Stomach (tissue), 9 donors: ENCODE data around the gene CYTH2. TPM values are rescaled to one million over a fixed set of nuclear protein-coding genes. Genes with fewer than 3 reads are reported as not detected.
"Not testable (repeated sequence)": the region's sequence is repeated elsewhere in the genome, so short reads cannot be mapped to it uniquely, and the experiment has no call there.

ENCODE experiments used
- DNase-seq, 2 donors: peaks; one replicate each; pipeline versions ENCODE4 v3.0.0 to v3.0.0-alpha.2; 2013 to 2019
- H3K27ac ChIP-seq, 5 donors: fragments of 200-600 bp in 4 of 5; sonication (generic) in 4 of 5; one replicate each; pipeline ENCODE4 v1.5.1; 2013 to 2019; ENCODE audit warnings: mild to moderate bottlenecking in 1 of 5, moderate library complexity in 1 of 5
- H3K27me3 ChIP-seq, 3 donors: fragments of 200-600 bp; sonication (generic); one replicate each; pipeline ENCODE4 v1.5.1; 2017 to 2019; ENCODE audit warnings: mixed run types in 1 of 3
- H3K36me3 ChIP-seq, 4 donors: fragments of 200-600 bp; sonication (generic); 1 replicate in 3 of 4; 2 replicates in 1 of 4; pipeline ENCODE4 v1.5.1; 2016 to 2019
- H3K4me1 ChIP-seq, 4 donors: fragments of 200-600 bp; sonication (generic); one replicate each; pipeline ENCODE4 v1.5.1; 2016 to 2019
- H3K4me3 ChIP-seq, 4 donors: fragments of 200-600 bp; sonication (generic) in 3 of 4; one replicate each; pipeline ENCODE4 v1.5.1; 2016 to 2019; ENCODE audit warnings: mild to moderate bottlenecking in 1 of 4
- H3K9me3 ChIP-seq, 4 donors: fragments of 200-600 bp; sonication (generic); one replicate each; pipeline ENCODE4 v1.5.1; 2016 to 2019
- EP300 ChIP-seq: sonication (generic); formaldehyde crosslinking; IDR thresholded peaks from one replicate; pipeline ENCODE4 v1.6.1; 2017; ENCODE audit warnings: antibody characterized with exemption
- POLR2A ChIP-seq, 4 donors: fragments of 450-650 bp; IDR thresholded peaks; one replicate each; pipeline ENCODE4 v1.6.1; 2016; ENCODE audit warnings: antibody characterized with exemption in 4 of 4, control low read depth in 2 of 4, mild to moderate bottlenecking in 1 of 4, moderate library complexity in 1 of 4
- POLR2AphosphoS5 ChIP-seq, 3 donors: sonication (generic); formaldehyde crosslinking; IDR thresholded peaks; one replicate each; pipeline ENCODE4 v1.6.1; 2016; ENCODE audit warnings: antibody characterized with exemption in 3 of 3
- WGBS, 5 donors: extraction: QIAGEN DNeasy Blood & Tissue Kit in 3 of 5; methylation state at CpG; one replicate each; pipeline versions ENCODE4 v1.1.5 to v1.1.7; 2013 to 2018; 5-methylcytosine and 5-hydroxymethylcytosine counted together
- intact Hi-C: fragments of 100-400 bp; cut with DNase I; formaldehyde crosslinking; loops from one replicate; pipeline ENCODE4 v1.15.1; 2023; ENCODE audit warnings: low total_unique reads
- polyA plus RNA-seq, 3 donors: library from polyadenylated mRNA; stranded (reverse); fragments of 200-250 nt; gene quantifications; one replicate each; pipeline ENCODE4 v1.2.3, GENCODE V29; 2013
- total RNA-seq, 5 donors: library from RNA; depleted of rRNA; stranded (reverse); fragments of >200 nt; gene quantifications; one replicate each; pipeline versions ENCODE4 v1.1.0 to v1.2.3, GENCODE V29; 2014 to 2016
- TF ChIP-seq, protein P1 (sequence below), 7 experiments: fragments of 450-650 bp in 4 of 7; fragments of 200-600 bp in 3 of 7; sonication (generic) in 3 of 7; IDR thresholded peaks; one replicate each; pipeline ENCODE4 v1.5.1; 2016 to 2019; ENCODE audit warnings: antibody characterized with exemption in 7 of 7, control low read depth in 2 of 7, mild to moderate bottlenecking in 1 of 7
- donor health status: healthy with polysubstance abuse.
- donor health status: Bipolar disorder and iron deficiency.
- donor health status: healthy.

Gene CYTH2
- total and polyA plus RNA-seq, 8 donors = 39.3 to 229 (median 69.4) TPM

DNA sequence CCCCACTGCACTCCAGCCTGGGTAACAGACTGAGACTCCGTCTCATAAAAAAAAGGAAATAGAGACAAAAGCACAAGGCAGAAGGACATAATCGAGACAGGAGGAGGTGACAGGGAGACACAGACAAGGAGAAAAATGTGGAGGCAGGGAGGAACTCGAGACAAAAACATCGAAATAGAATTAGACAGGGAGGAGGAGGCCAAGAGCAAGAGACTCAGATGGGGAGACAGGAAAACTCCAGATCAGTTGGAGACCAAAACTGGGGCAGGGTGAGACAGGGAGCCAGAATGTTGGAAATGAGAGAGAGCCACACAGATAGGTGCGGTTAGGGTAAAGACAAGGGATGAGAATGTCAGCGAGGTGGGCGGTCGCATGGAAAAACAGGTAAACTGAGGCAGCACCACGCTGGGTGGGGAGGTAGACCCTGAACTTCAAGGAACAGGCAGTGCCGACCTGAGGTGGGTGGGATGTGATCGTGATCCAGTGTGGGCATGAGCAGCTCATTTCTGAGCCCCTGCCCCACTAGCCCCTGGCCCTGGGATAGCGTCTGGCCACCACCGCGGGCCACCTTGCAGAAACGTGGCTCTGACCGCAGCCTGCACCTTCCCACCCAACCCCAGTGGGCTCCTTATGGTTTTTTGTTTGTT is 15.2 kb downstream of the CYTH2 start:
- no peak overlapping the region for H3K27ac ChIP-seq
- H3K36me3 ChIP-seq = peaks cover under 1 to 3% (median 2%) of the 10 kb centered on the region in 4 donors
- TF ChIP-seq POLR2A (IDR thresholded peaks at IDR 0.05) = no peak
- TF ChIP-seq, protein P1, sequence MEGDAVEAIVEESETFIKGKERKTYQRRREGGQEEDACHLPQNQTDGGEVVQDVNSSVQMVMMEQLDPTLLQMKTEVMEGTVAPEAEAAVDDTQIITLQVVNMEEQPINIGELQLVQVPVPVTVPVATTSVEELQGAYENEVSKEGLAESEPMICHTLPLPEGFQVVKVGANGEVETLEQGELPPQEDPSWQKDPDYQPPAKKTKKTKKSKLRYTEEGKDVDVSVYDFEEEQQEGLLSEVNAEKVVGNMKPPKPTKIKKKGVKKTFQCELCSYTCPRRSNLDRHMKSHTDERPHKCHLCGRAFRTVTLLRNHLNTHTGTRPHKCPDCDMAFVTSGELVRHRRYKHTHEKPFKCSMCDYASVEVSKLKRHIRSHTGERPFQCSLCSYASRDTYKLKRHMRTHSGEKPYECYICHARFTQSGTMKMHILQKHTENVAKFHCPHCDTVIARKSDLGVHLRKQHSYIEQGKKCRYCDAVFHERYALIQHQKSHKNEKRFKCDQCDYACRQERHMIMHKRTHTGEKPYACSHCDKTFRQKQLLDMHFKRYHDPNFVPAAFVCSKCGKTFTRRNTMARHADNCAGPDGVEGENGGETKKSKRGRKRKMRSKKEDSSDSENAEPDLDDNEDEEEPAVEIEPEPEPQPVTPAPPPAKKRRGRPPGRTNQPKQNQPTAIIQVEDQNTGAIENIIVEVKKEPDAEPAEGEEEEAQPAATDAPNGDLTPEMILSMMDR (IDR thresholded peaks at IDR 0.05) = no peak
- TF ChIP-seq POLR2AphosphoS5 (IDR thresholded peaks at IDR 0.05) = no peak
- TF ChIP-seq EP300 = no peak
- no peaks in the 10 kb centered on the region for H3K9me3 ChIP-seq
- no peak overlapping the region for H3K4me3 ChIP-seq
- intact Hi-C loops = no loop called here
- H3K4me1 ChIP-seq = peaks cover 24 to 61% (median 34%) of the 10 kb centered on the region in 4 donors
- WGBS, 5 donors = 80 to 90% (median 85%) methylated on average over 15 to 16 of the region's 16 CpGs
- H3K27me3 ChIP-seq = no peaks in the 10 kb centered on the region
- no peak for DNase-seq

DNA sequence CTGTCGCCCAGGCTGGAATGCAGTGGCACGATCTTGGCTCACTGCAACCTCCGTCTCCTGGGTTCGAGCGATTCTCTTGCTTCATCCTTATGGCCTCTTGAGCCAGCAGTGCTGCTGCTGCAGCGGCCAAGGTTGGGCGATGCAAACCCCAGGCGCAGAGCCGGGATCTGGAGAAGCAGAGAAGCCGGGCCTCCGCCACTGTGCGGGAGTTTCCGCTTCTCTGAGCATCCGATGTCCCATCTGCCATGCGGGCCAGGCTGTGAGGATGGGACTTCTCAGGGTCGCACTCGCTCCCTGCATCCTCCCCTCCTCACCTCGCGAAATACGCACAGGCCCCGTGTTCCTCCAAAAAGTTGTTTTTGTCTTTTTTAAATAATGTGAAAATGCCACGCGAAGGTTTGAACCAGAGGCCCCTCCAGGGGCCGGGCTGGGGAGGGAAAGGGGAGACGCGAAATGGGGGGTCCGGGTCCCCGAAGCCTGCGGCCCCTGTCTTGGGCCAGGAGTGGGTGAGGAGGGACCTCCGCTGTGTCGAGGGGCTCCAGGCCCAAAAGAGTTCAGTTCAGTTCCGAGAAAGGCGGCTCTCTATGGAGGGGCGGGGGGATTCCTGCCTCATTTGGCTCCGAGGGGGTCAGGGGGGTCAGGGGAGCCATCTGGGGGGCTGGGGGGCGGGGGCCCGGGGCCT is 15.9 kb downstream of the CYTH2 start:
- no peak for DNase-seq
- H3K27me3 ChIP-seq = peaks cover 0 to 3% (median 0%) of the 10 kb centered on the region in 3 donors
- no peaks in the 10 kb centered on the region for H3K36me3 ChIP-seq
- no peak overlapping the region for H3K4me3 ChIP-seq
- no peaks in the 10 kb centered on the region for H3K9me3 ChIP-seq
- intact Hi-C loops = loop anchor here (5.0 kb wide), 1 partner anchor 102 kb away; no protein-coding TSS in a partner anchor
- no peak overlapping the region for H3K27ac ChIP-seq
- TF ChIP-seq EP300 = no peak
- TF ChIP-seq POLR2A (IDR thresholded peaks at IDR 0.05) = no peak
- TF ChIP-seq POLR2AphosphoS5 (IDR thresholded peaks at IDR 0.05) = no peak
- TF ChIP-seq, protein P1 (IDR thresholded peaks at IDR 0.05) = no peak
- WGBS, 5 donors = 80 to 88% (median 83%) methylated on average over 31 to 37 of the region's 37 CpGs
- peaks cover 21 to 63% (median 38%) of the 10 kb centered on the region in 4 donors for H3K4me1 ChIP-seq

DNA sequence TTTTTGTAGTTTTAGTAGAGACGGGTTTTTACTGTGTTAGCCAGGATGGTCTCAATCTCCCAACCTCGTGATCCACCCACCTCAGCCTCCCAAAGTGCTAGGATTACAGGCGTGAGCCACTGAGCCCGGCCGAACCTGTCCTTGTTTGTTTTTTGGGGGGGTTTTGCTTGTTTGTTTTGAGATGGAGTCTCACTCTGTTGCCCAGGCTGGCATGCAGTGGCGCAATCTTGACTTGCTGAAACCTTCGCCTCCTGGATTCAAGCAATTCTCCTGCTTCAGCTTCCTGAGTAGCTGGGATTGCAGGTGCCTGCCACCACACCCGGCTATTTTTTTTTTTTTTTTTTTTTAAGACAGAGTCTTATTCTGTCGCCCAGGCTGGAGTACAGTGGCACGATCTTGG is 17.5 kb downstream of the CYTH2 start:
- 71 to 78% (median 72%) methylated on average over 10 of the region's 10 CpGs for WGBS, 5 donors
- Histone ChIP-seq H3K27ac (peak overlapping the region in 1 of 5 donors; percentile 80), H3K4me1 (peaks cover 25 to 63% (median 41%) of the 10 kb centered on the region in 4 donors), H3K27me3 (peaks cover 0 to 15% (median 4%) of the 10 kb centered on the region in 3 donors)
- not testable (repeated sequence) for DNase-seq, H3K9me3 ChIP-seq, H3K36me3 ChIP-seq, H3K4me3 ChIP-seq
- intact Hi-C loops = loop anchor here (5.0 kb wide), 1 partner anchor 101 kb away; no protein-coding TSS in a partner anchor

DNA sequence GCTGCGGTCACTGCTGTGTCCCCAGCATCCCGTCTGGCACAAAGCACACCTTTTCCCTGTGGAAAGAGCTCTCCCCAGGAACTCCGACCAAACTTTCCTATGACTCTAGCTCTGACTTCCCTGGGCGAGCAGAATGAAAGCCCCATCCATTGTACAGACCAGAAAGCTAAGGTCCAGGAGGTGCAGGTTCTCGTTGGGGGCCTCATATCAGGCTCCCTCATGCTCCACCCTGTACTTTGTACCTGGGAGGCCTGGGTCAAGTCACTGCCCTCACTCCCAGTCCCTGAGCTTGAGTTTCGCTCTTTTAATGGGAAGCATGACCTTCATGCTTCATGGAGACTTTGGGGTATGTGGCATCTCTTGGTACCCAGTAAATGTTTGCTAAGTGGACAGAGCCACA is 18.4 kb downstream of the CYTH2 start:
- H3K4me3 ChIP-seq = no peak overlapping the region
- WGBS, 5 donors = 50 to 68% (median 60%) methylated on average over 6 of the region's 6 CpGs
- H3K27ac ChIP-seq = peak overlapping the region in 4 of 5 donors; percentile 30 to 80 (median 46)
- TF ChIP-seq EP300 = no peak
- TF ChIP-seq POLR2A (IDR thresholded peaks at IDR 0.05) = no peak
- TF ChIP-seq POLR2AphosphoS5 (IDR thresholded peaks at IDR 0.05) = no peak
- TF ChIP-seq, protein P1 (IDR thresholded peaks at IDR 0.05) = no peak
- H3K9me3 ChIP-seq = no peaks in the 10 kb centered on the region
- peak in 1 of 2 donors; percentile 50 for DNase-seq
- H3K36me3 ChIP-seq = no peaks in the 10 kb centered on the region
- peaks cover 25 to 63% (median 46%) of the 10 kb centered on the region in 4 donors for H3K4me1 ChIP-seq
- H3K27me3 ChIP-seq = peaks cover 0 to 21% (median 4%) of the 10 kb centered on the region in 3 donors
- intact Hi-C loops = loop anchor here (5.0 kb wide), 1 partner anchor 100 kb away; no protein-coding TSS in a partner anchor
